ENCODE measurements around the gene FAM149B1.

GRCh38 chr10:73119457-73119856 is 48.5 kb upstream of the FAM149B1 start:
- TF ChIP-seq CTCF (IDR thresholded peaks at IDR 0.05 in 2 of 3, conservative IDR thresholded peaks at IDR 0.05 in 1 of 3; ENCODE audit: borderline replicate concordance in 1 of 3, insufficient read depth in 1 of 3, low read depth in 2 of 3, low read length in 2 of 3) (no peak), EZH2phosphoT487 (IDR thresholded peaks at IDR 0.05; ENCODE audit: borderline replicate concordance) (no peak), POLR2A (IDR thresholded peaks at IDR 0.05; ENCODE audit: borderline replicate concordance, extremely low read depth, insufficient read depth, insufficient read length) (no peak), CBX3 (IDR thresholded peaks at IDR 0.05; ENCODE audit: low read depth) (no peak), REST (IDR thresholded peaks at IDR 0.05; ENCODE audit: low read depth) (no peak), CEBPB (IDR thresholded peaks at IDR 0.05; ENCODE audit: low read depth) (no peak)

Data from HCT116 (cell line).